Right atrium auricular region (tissue), 2 donors: ENCODE results near the gene SAPCD2. TPM values are rescaled to one million over a fixed set of nuclear protein-coding genes. Genes with fewer than 3 reads are reported as not detected.
"Not testable (repeated sequence)": the region's sequence is repeated elsewhere in the genome, so short reads cannot be mapped to it uniquely, and the experiment has no call there.

ENCODE experiments used
- DNase-seq: peaks from one replicate; pipeline ENCODE4 v3.0.0-alpha.2; 2019; ENCODE audit warnings: low spot score
- H3K27ac ChIP-seq, 2 donors: fragments of 200-600 bp; sonication (generic); 1 replicate in 1 of 2; 2 replicates in 1 of 2; pipeline ENCODE4 v1.5.1; 2016 to 2019
- H3K27me3 ChIP-seq, 2 donors: fragments of 200-600 bp; sonication (generic); one replicate each; pipeline versions ENCODE4 v1.5.1 to v1.6.0; 2017 to 2019
- H3K36me3 ChIP-seq: fragments of 200-600 bp; sonication (generic); one replicate; pipeline ENCODE4 v1.5.1; 2016
- H3K4me1 ChIP-seq, 2 donors: fragments of 200-600 bp; sonication (generic); one replicate each; pipeline versions ENCODE4 v1.5.1 to v1.6.0; 2017 to 2019
- H3K4me3 ChIP-seq, 2 donors: fragments of 200-600 bp; sonication (generic); 1 replicate in 1 of 2; 2 replicates in 1 of 2; pipeline ENCODE4 v1.5.1; 2017 to 2019; ENCODE audit warnings: mild to moderate bottlenecking in 1 of 2, moderate library complexity in 1 of 2
- H3K9me3 ChIP-seq, 2 donors: fragments of 200-600 bp; sonication (generic); one replicate each; pipeline ENCODE4 v1.5.1; 2019
- CTCF ChIP-seq, 2 donors: fragments of 200-600 bp; sonication (generic); IDR thresholded peaks; one replicate each; pipeline ENCODE4 v1.5.1; 2019; ENCODE audit warnings: antibody characterized with exemption in 2 of 2
- total RNA-seq, 2 donors: library from RNA; depleted of rRNA; stranded (reverse); fragments of >200 nt; gene quantifications; one replicate each; pipeline ENCODE4 v1.1.0, GENCODE V29; 2016

SAPCD2 gene
- total RNA-seq: under 1 TPM; 0.12 to 0.63 TPM

GRCh38 chr9:137070201-137070905, at the start of gene SAPCD2:
Gene SAPCD2, minus strand, starts transcription at chr9:137070557. Its CDS starts 97 bp downstream, at chr9:137070460.
- no peak for TF ChIP-seq CTCF (IDR thresholded peaks at IDR 0.05)
- Histone ChIP-seq H3K4me1 (peaks cover 0 to 11% of the 10 kb centered on the region in 2 donors), H3K4me3 (peak within 1 kb of the TSS; percentile 29 to 50), H3K9me3 (no peaks in the 10 kb centered on the region), H3K27me3 (peaks cover 0 to 3% of the 10 kb centered on the region in 2 donors), H3K27ac (peak within 1 kb of the TSS; percentile 73 to 78), H3K36me3 (no peaks in the 10 kb centered on the region)
- peak; percentile 93 for DNase-seq

GRCh38 chr9:137118092-137118603, 47.8 kb upstream of the SAPCD2 start:
- peak overlapping the region; percentile 82 to 97 for H3K27ac ChIP-seq

GRCh38 chr9:137117269-137117731, 46.9 kb upstream of the SAPCD2 start:
- no peak overlapping the region for H3K4me3 ChIP-seq
- H3K4me1 ChIP-seq: peaks cover 0 to 46% of the 10 kb centered on the region in 2 donors
- DNase-seq: no peak
- H3K27ac ChIP-seq: peak overlapping the region; percentile 82 to 97
- peaks cover under 1% of the 10 kb centered on the region for H3K36me3 ChIP-seq
- TF ChIP-seq CTCF (IDR thresholded peaks at IDR 0.05): no peak
- no peaks in the 10 kb centered on the region for H3K27me3 ChIP-seq
- H3K9me3 ChIP-seq: no peaks in the 10 kb centered on the region

More at GRCh38 chr9:137118092-137118603, 47.8 kb upstream of the SAPCD2 start:
- not testable (repeated sequence) for H3K27me3 ChIP-seq, H3K36me3 ChIP-seq, DNase-seq, H3K4me3 ChIP-seq, H3K9me3 ChIP-seq
- H3K4me1 ChIP-seq: peaks cover 0 to 45% of the 10 kb centered on the region in 2 donors

- peaks cover 0 to 44% of the 10 kb centered on the region in 2 donors for H3K4me1 ChIP-seq
- H3K27ac ChIP-seq: peak overlapping the region; percentile 82 to 97
These were observed 46.4 kb upstream of the SAPCD2 start for GRCh38 chr9:137116728-137117127.

GRCh38 chr9:137116027-137116507, 45.7 kb upstream of the SAPCD2 start:
- no peaks in the 10 kb centered on the region for H3K9me3 ChIP-seq
- H3K36me3 ChIP-seq: peaks cover 10% of the 10 kb centered on the region
- peaks cover 0 to 42% of the 10 kb centered on the region in 2 donors for H3K4me1 ChIP-seq
- no peak overlapping the region for H3K4me3 ChIP-seq
- H3K27me3 ChIP-seq: no peaks in the 10 kb centered on the region
- no peak for DNase-seq
- TF ChIP-seq CTCF (IDR thresholded peaks at IDR 0.05): no peak
- peak overlapping the region; percentile 82 to 97 for H3K27ac ChIP-seq

More at GRCh38 chr9:137116728-137117127, 46.4 kb upstream of the SAPCD2 start:
- H3K36me3 ChIP-seq: peaks cover 6% of the 10 kb centered on the region
- DNase-seq: no peak
- H3K4me3 ChIP-seq: no peak overlapping the region
- H3K27me3 ChIP-seq: no peaks in the 10 kb centered on the region
- H3K9me3 ChIP-seq: no peaks in the 10 kb centered on the region
- TF ChIP-seq CTCF (IDR thresholded peaks at IDR 0.05): no peak

- peak overlapping the region; percentile 82 to 97 for H3K27ac ChIP-seq
- no peak for TF ChIP-seq CTCF (IDR thresholded peaks at IDR 0.05)
- peak overlapping the region in 1 of 2 donors; percentile 91 for H3K4me3 ChIP-seq
- DNase-seq: no peak
- no peaks in the 10 kb centered on the region for H3K27me3 ChIP-seq
- H3K9me3 ChIP-seq: no peaks in the 10 kb centered on the region
- H3K36me3 ChIP-seq: peaks cover 16% of the 10 kb centered on the region
- peaks cover 0 to 42% of the 10 kb centered on the region in 2 donors for H3K4me1 ChIP-seq
These were observed 45.2 kb upstream of the SAPCD2 start for GRCh38 chr9:137115394-137116026.
